SKM-1 (cell line): ENCODE results near the gene COA5.

Experiments
- DNase-seq: peaks from one replicate; lab custom pipeline; 2025; ENCODE audit not compliant: unreplicated experiment; lab: John Stamatoyannopoulos, UW

The COA5 gene

GRCh38 chr2:98554116-98554861, 54.0 kb downstream of the COA5 start:
- no peak for DNase-seq

GRCh38 chr2:98552499-98553179, 55.7 kb downstream of the COA5 start:
- no peak for DNase-seq

GRCh38 chr2:98551316-98551715, 57.0 kb downstream of the COA5 start:
- DNase-seq: no peak

GRCh38 chr2:98550165-98550564, 58.1 kb downstream of the COA5 start:
- no peak for DNase-seq
